ENCODE measurements around the gene BCAS2. TPM values are rescaled to one million over a fixed set of nuclear protein-coding genes. Genes with fewer than 3 reads are reported as not detected.

Gene BCAS2
- total and polyA plus RNA-seq, 2 experiments from 2014 or later: 50.7 to 111 TPM

- Mint-ChIP-seq H3K27ac (no peak overlapping the region), H3K9me3 (no peaks in the 10 kb centered on the region)
- no peak for ATAC-seq
These were observed 32.3 kb downstream of the BCAS2 start for GRCh38 chr1:114549137-114549536.

More at GRCh38 chr1:114549137-114549536, 32.3 kb downstream of the BCAS2 start:
- Histone ChIP-seq H3F3A (replicated peaks; ENCODE audit: low read depth) (no peaks in the 10 kb centered on the region), H3K27me3 (ENCODE audit: insufficient read depth) (no peaks in the 10 kb centered on the region), H3K4me2 (no peak overlapping the region), H3K4me1 (ENCODE audit: insufficient read depth) (no peaks in the 10 kb centered on the region), H2AFZ (no peak overlapping the region), H3K4me3 (no peak overlapping the region), H3K79me2 (replicated peaks; ENCODE audit: insufficient read depth) (no peaks in the 10 kb centered on the region), H3K9me2 (ENCODE audit: insufficient read depth) (no peaks in the 10 kb centered on the region), H3K27ac (ENCODE audit: low read depth) (no peak overlapping the region), H4K20me1 (replicated peaks; ENCODE audit: insufficient read depth) (no peaks in the 10 kb centered on the region), H3K36me3 (ENCODE audit: insufficient read depth) (no peaks in the 10 kb centered on the region)
- Mint-ChIP-seq H3K27me3 (ENCODE audit: insufficient read depth, low read depth, poor library complexity) (no peaks in the 10 kb centered on the region), H3K4me1 (0 out of 3 replicates have a peak, but pooled peaks cover 4% of the 10 kb centered on the region), H3K36me3 (ENCODE audit: low read depth) (no peaks in the 10 kb centered on the region), H3K4me3 (no peak overlapping the region)
- TF ChIP-seq ZNF462 (CRISPR knock-in tag; IDR thresholded peaks at IDR 0.05) (no peak), POLR2AphosphoS5 (IDR thresholded peaks at IDR 0.05; ENCODE audit: low read depth) (no peak), EZH2phosphoT487 (IDR thresholded peaks at IDR 0.05; ENCODE audit: unreplicated experiment) (no peak), JUNB (IDR thresholded peaks at IDR 0.05; ENCODE audit: unreplicated experiment) (no peak), STAT1 (IDR thresholded peaks at IDR 0.05; ENCODE audit: unreplicated experiment) (no peak), NANOG (IDR thresholded peaks at IDR 0.05; ENCODE audit: borderline replicate concordance) (no peak), ZNF114 (CRISPR knock-in tag; IDR thresholded peaks at IDR 0.05) (no peak), ZNF331 (CRISPR knock-in tag; IDR thresholded peaks at IDR 0.05; ENCODE audit: low read depth) (no peak), EZH2 (IDR thresholded peaks at IDR 0.05; ENCODE audit: low read depth, unreplicated experiment) (no peak), REST (IDR thresholded peaks at IDR 0.05; ENCODE audit: unreplicated experiment) (no peak), CREB1 (CRISPR knock-in tag; IDR thresholded peaks at IDR 0.05; ENCODE audit: low read depth) (no peak)
- TF ChIP-seq, protein P1, sequence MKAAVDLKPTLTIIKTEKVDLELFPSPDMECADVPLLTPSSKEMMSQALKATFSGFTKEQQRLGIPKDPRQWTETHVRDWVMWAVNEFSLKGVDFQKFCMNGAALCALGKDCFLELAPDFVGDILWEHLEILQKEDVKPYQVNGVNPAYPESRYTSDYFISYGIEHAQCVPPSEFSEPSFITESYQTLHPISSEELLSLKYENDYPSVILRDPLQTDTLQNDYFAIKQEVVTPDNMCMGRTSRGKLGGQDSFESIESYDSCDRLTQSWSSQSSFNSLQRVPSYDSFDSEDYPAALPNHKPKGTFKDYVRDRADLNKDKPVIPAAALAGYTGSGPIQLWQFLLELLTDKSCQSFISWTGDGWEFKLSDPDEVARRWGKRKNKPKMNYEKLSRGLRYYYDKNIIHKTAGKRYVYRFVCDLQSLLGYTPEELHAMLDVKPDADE (IDR thresholded peaks at IDR 0.05): no peak
- TF ChIP-seq, protein P2, sequence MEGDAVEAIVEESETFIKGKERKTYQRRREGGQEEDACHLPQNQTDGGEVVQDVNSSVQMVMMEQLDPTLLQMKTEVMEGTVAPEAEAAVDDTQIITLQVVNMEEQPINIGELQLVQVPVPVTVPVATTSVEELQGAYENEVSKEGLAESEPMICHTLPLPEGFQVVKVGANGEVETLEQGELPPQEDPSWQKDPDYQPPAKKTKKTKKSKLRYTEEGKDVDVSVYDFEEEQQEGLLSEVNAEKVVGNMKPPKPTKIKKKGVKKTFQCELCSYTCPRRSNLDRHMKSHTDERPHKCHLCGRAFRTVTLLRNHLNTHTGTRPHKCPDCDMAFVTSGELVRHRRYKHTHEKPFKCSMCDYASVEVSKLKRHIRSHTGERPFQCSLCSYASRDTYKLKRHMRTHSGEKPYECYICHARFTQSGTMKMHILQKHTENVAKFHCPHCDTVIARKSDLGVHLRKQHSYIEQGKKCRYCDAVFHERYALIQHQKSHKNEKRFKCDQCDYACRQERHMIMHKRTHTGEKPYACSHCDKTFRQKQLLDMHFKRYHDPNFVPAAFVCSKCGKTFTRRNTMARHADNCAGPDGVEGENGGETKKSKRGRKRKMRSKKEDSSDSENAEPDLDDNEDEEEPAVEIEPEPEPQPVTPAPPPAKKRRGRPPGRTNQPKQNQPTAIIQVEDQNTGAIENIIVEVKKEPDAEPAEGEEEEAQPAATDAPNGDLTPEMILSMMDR (conservative IDR thresholded peaks at IDR 0.05; ENCODE audit: low read depth in 2 of 2): no peak
- no peak for DNase-seq (ENCODE audit: low spot score)

All from GM23338 (cell line).